ENCODE measurements around the gene LMX1A. TPM values are rescaled to one million over a fixed set of nuclear protein-coding genes. Genes with fewer than 3 reads are reported as not detected.

Gene LMX1A
- total and polyA plus RNA-seq, 2 of the 13 experiments (the other 11 are each of a cell fraction or from before 2014, with no cell fraction given): 0.07 TPM; not detected in 1

DNA sequence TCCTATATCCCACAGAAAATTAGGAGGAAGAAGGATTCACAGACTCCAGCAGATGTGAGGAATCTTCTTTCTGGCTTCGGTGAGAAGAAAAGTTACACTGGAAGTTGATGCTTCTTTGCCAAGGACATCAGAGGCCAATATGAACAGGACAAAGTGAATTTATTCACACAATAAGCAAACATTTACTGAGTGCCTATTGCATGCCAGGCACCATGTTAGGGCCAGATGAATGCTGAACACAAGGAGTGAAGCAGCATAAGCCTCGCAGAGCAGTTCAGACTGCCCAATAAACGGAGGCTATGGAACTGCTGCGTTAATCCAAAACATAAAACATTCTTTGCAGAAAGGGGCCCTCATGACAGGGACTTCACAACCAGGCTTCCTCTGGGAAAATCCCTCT lies 114.6 kb downstream of the LMX1A start:
- FAIRE-seq: no peak
- in situ Hi-C loops (cut with HindIII; ENCODE audit: extremely low pct_ligation_motif_present, low pct_unique_long_range_greater_than_20kb): no loop called here

DNA sequence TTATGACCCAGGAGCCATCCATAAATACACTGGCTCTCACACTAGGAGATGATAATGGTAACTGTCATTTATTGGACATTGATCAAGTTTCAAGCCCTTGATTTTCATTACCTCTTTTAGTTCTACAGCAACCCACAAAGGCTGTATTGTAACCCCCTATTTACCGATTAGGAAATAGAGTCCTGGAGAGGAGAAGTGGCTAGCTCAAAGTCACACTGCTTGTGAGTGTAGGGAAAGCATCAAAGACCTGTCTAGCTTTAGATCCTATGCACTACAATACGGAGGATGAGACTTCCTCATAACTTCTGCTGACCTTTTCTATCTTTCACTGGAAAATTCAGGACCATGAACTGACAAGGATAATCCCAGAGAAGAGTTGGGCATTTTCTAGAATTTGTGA lies 115.2 kb downstream of the LMX1A start:
- in situ Hi-C loops (cut with HindIII; ENCODE audit: extremely low pct_ligation_motif_present, low pct_unique_long_range_greater_than_20kb) (no loop called here), intact Hi-C loops (cut with micrococcal nuclease; ENCODE audit: unreplicated experiment) (no loop called here)
- Histone ChIP-seq H3K27ac (ENCODE audit: extremely low read length, insufficient read depth, low read length) (no peak overlapping the region), H4K20me1 (ENCODE audit: insufficient read depth, low read length) (no peaks in the 10 kb centered on the region), H3K4me3 (replicated peaks in 1 of 3; ENCODE audit: insufficient read depth in 1 of 3, low read depth in 2 of 3, low read length in 3 of 3) (no peak overlapping the region), H3K4me1 (ENCODE audit: insufficient read depth, low read length) (peaks cover 23% of the 10 kb centered on the region), H2AFZ (ENCODE audit: low read length) (no peak overlapping the region), H3K36me3 (replicated peaks in 1 of 2; ENCODE audit: control insufficient read depth in 1 of 2, insufficient read depth in 2 of 2, low read length in 2 of 2) (no peaks in the 10 kb centered on the region), H3K9ac (ENCODE audit: insufficient read depth, low read depth, low read length) (no peak overlapping the region), H3K9me3 (ENCODE audit: low read length) (no peaks in the 10 kb centered on the region), H3K27me3 (ENCODE audit: control insufficient read depth in 1 of 2, insufficient read depth in 2 of 2, low read length in 2 of 2) (peaks cover 0 to 3% of the 10 kb centered on the region in 2 experiments; a peak in 3 of 5 replicates), H3K79me2 (ENCODE audit: insufficient read depth, low read length) (no peaks in the 10 kb centered on the region), H3K4me2 (ENCODE audit: low read depth, low read length) (peak overlapping the region; percentile 45)
- 0% methylated on average over 2 of the region's 2 CpGs for WGBS (ENCODE audit: low lambda C conversion rate)
- POLR2A ChIA-PET: interaction anchor here (1.7 kb wide), 1 partner anchor 12 kb away, joined by 15 read pairs; no protein-coding TSS in a partner anchor
- peak in 1 of 2 experiments; percentile 64; a peak in 1 of 4 replicates for TF ChIP-seq EP300 (IDR thresholded peaks at IDR 0.05; ENCODE audit: low read depth in 2 of 2, low read length in 2 of 2)
- TF ChIP-seq EP300 (CRISPR knock-in tag; IDR thresholded peaks at IDR 0.05; ENCODE audit: borderline replicate concordance): no peak
- TF ChIP-seq TCF7 (IDR thresholded peaks at IDR 0.05; ENCODE audit: low read depth): peak; percentile 37; the same call in 1 of the 2 replicates
- peak; percentile 45; the same call in 1 of the 2 replicates for TF ChIP-seq HNF4G (IDR thresholded peaks at IDR 0.05; ENCODE audit: borderline replicate concordance, low read depth, low read length)
- TF ChIP-seq HNF4G (CRISPR knock-in tag; IDR thresholded peaks at IDR 0.05; ENCODE audit: borderline replicate concordance, low read depth): no peak
- TF ChIP-seq NR2F6 (IDR thresholded peaks at IDR 0.05): 0 out of 2 replicates have a peak, but pooled peaks have one; percentile 14
- TF ChIP-seq NR2F6 (CRISPR knock-in tag; IDR thresholded peaks at IDR 0.05): no peak
- TF ChIP-seq, protein P1, sequence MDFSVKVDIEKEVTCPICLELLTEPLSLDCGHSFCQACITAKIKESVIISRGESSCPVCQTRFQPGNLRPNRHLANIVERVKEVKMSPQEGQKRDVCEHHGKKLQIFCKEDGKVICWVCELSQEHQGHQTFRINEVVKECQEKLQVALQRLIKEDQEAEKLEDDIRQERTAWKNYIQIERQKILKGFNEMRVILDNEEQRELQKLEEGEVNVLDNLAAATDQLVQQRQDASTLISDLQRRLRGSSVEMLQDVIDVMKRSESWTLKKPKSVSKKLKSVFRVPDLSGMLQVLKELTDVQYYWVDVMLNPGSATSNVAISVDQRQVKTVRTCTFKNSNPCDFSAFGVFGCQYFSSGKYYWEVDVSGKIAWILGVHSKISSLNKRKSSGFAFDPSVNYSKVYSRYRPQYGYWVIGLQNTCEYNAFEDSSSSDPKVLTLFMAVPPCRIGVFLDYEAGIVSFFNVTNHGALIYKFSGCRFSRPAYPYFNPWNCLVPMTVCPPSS (IDR thresholded peaks at IDR 0.05): no peak
- no peak for TF ChIP-seq SIX4 (CRISPR knock-in tag; IDR thresholded peaks at IDR 0.05)
- TF ChIP-seq BCL6 (CRISPR knock-in tag; IDR thresholded peaks at IDR 0.05): 0 out of 2 replicates have a peak, but pooled peaks have one; percentile 23
- TF ChIP-seq ZNF546 (CRISPR knock-in tag; conservative IDR thresholded peaks at IDR 0.05): no peak
- ATAC-seq (peak; percentile 81), FAIRE-seq (no peak), DNase-seq (ENCODE audit: low spot score) (peak; percentile 23)
- BruUV-seq (replicated peaks): no TSS peak
- CTCF ChIA-PET (ENCODE audit: low intra/inter-chr PET ratio, low total read pairs): no interaction called here

More for the DNA sequence above, 114.6 kb downstream of the LMX1A start:
- Histone ChIP-seq H3K4me3 (replicated peaks in 1 of 3; ENCODE audit: insufficient read depth in 1 of 3, low read depth in 2 of 3, low read length in 3 of 3) (no peak overlapping the region), H3K27me3 (ENCODE audit: control insufficient read depth in 1 of 2, insufficient read depth in 2 of 2, low read length in 2 of 2) (no peaks in the 10 kb centered on the region), H2AFZ (ENCODE audit: low read length) (no peak overlapping the region), H4K20me1 (ENCODE audit: insufficient read depth, low read length) (no peaks in the 10 kb centered on the region), H3K27ac (ENCODE audit: extremely low read length, insufficient read depth, low read length) (no peak overlapping the region), H3K9me3 (ENCODE audit: low read length) (no peaks in the 10 kb centered on the region), H3K79me2 (ENCODE audit: insufficient read depth, low read length) (no peaks in the 10 kb centered on the region), H3K9ac (ENCODE audit: insufficient read depth, low read depth, low read length) (no peak overlapping the region), H3K4me2 (ENCODE audit: low read depth, low read length) (peak overlapping the region; percentile 45), H3K36me3 (replicated peaks in 1 of 2; ENCODE audit: control insufficient read depth in 1 of 2, insufficient read depth in 2 of 2, low read length in 2 of 2) (no peaks in the 10 kb centered on the region), H3K4me1 (ENCODE audit: insufficient read depth, low read length) (peaks cover 23% of the 10 kb centered on the region)
- WGBS (ENCODE audit: low lambda C conversion rate): 46% methylated on average over 4 of the region's 4 CpGs
- POLR2A ChIA-PET: interaction anchor here (1.7 kb wide), 1 partner anchor 11 kb away, joined by 15 read pairs; no protein-coding TSS in a partner anchor
- CTCF ChIA-PET (ENCODE audit: low intra/inter-chr PET ratio, low total read pairs): no interaction called here
- DNase-seq (ENCODE audit: low spot score) (no peak), ATAC-seq (peak; percentile 57)
- TF ChIP-seq SRY (CRISPR knock-in tag; IDR thresholded peaks at IDR 0.05) (no peak), SUZ12 (IDR thresholded peaks at IDR 0.05; ENCODE audit: low read depth, low read length) (no peak)
- intact Hi-C loops (cut with micrococcal nuclease; ENCODE audit: unreplicated experiment): no loop called here
- BruUV-seq (replicated peaks): TSS peak; percentile 70
